Measurements from ENCODE around the gene SEMA4D.
A peak's percentile ranks its signal among the peaks of the same experiment; 100 is the strongest.

SEMA4D gene

DNA sequence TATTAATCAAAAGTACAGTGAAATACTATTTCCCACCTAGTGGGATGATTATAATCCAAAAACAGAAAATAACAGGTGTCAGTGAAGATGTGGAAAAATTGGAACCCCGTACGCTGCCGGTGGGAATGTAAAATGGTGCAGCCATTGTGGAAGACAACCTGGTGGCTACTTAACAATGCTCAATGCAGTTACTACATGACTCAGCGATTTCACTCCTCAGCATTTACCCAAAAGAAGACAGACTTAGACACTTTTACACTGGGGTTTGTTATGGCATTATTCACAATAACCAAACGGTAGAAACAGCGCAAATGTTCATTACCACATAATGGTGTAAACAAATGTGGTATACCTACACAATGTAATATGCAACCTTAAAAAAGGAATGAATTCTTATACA lies 155.7 kb downstream of the SEMA4D start:
- Histone ChIP-seq H3K27me3 (ENCODE audit: insufficient read depth, low read length) (no peaks in the 10 kb centered on the region), H3K9me3 (ENCODE audit: low read length) (peaks cover 12% of the 10 kb centered on the region), H3K36me3 (ENCODE audit: insufficient read depth, low read length) (peaks cover 98% of the 10 kb centered on the region), H3K4me3 (ENCODE audit: low read length) (no peak overlapping the region), H2AFZ (ENCODE audit: low read depth, low read length) (no peak overlapping the region), H3K4me1 (ENCODE audit: insufficient read depth, low read length) (no peaks in the 10 kb centered on the region)

DNA sequence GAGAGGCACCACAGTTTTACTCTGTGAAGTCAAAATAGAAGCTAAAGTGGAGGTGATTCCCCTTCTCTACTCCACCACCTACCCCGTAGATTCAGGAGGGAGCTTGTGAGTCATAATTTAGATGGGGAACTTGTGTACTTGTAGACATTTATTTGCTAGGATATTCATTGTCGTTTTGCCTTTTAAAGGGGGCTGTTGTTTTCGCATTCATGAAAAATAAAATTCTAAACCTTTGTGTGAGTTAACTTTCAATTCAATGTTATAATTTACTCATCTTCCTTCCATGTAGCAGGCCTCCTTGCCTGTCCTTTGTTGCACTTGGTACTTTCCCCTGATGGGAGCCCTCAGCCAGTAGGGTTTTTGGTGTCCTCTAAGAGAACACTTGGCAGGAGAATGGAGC lies 157.6 kb downstream of the SEMA4D start:
- Histone ChIP-seq H2AFZ (ENCODE audit: low read depth, low read length) (no peak overlapping the region), H3K27me3 (ENCODE audit: insufficient read depth, low read length) (no peaks in the 10 kb centered on the region), H3K4me3 (ENCODE audit: low read length) (no peak overlapping the region), H3K36me3 (ENCODE audit: insufficient read depth, low read length) (peaks cover 95% of the 10 kb centered on the region), H3K9me3 (ENCODE audit: low read length) (peaks cover 12% of the 10 kb centered on the region), H3K4me1 (ENCODE audit: insufficient read depth, low read length) (no peaks in the 10 kb centered on the region)

DNA sequence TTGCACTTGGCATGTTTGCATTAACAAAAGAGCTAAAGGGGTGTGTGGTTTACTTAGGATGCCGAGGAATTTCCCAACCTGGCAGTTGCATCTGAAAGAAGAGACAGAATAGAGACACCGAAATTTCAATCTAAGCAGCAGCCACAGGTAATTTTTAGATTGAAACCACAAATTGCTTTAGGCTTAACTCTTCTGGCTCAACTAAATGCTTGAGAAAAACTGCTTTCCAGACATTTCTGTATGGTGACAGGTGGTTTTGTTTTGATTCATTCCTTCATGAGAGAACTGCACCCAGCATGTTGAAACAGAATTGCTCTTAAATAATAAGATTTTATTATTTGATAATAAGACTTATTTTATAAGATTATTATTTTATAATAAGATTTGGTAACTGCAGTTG lies 158.1 kb downstream of the SEMA4D start:
- Histone ChIP-seq H3K4me1 (ENCODE audit: insufficient read depth, low read length) (no peaks in the 10 kb centered on the region), H3K36me3 (ENCODE audit: insufficient read depth, low read length) (peaks cover 92% of the 10 kb centered on the region), H3K9me3 (ENCODE audit: low read length) (peaks cover 12% of the 10 kb centered on the region), H3K27me3 (ENCODE audit: insufficient read depth, low read length) (no peaks in the 10 kb centered on the region), H3K4me3 (ENCODE audit: low read length) (no peak overlapping the region), H2AFZ (ENCODE audit: low read depth, low read length) (no peak overlapping the region)

DNA sequence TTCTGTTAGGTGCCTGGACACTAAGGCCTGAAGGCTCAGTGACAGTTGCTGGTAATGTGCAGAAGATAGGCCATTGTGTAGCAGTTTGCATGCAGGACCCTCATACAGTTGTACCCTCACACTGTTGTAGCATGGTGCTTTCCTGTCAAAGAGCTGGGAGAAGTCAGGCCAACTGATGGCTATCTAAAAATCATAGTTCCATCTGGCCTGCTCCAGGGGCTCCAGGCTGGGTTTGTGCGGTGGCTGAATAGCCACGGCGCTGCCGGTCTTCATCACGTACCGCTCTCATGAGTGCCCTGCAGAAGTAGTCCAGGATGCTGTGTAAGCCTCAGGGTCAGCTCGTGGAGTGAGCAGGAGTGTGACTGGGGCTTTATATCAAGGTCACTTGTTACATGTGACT lies 167.4 kb downstream of the SEMA4D start:
- H3K4me1 ChIP-seq (ENCODE audit: insufficient read depth, low read length): no peaks in the 10 kb centered on the region
- no peak overlapping the region for H2AFZ ChIP-seq (ENCODE audit: low read depth, low read length)
- no peaks in the 10 kb centered on the region for H3K9me3 ChIP-seq (ENCODE audit: low read length)
- H3K27me3 ChIP-seq (ENCODE audit: insufficient read depth, low read length): no peaks in the 10 kb centered on the region
- H3K4me3 ChIP-seq (ENCODE audit: low read length): no peak overlapping the region
- H3K36me3 ChIP-seq (ENCODE audit: insufficient read depth, low read length): peaks cover 83% of the 10 kb centered on the region

DNA sequence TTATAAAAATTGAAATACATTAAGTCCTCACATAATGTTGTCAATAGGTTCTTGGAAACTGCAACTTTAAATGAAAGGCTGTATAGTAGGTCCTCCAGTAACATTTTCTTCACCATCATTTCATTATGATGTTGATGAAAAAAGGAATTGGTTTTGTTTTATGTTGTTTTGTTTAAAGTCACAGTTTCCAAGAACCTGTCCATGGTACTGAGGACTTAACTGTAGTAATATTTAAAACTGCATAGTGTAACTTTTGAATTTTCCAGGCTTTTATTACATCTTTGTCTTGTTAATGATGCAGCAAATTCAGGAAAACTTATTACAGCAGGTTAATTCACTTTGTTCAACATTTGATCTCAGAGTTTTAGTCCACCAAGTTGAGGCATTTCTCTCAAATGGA lies 168.0 kb downstream of the SEMA4D start:
- Histone ChIP-seq H3K4me3 (ENCODE audit: low read length) (no peak overlapping the region), H3K36me3 (ENCODE audit: insufficient read depth, low read length) (peaks cover 84% of the 10 kb centered on the region), H3K9me3 (ENCODE audit: low read length) (no peaks in the 10 kb centered on the region), H3K27me3 (ENCODE audit: insufficient read depth, low read length) (no peaks in the 10 kb centered on the region), H3K4me1 (ENCODE audit: insufficient read depth, low read length) (no peaks in the 10 kb centered on the region), H2AFZ (ENCODE audit: low read depth, low read length) (no peak overlapping the region)

DNA sequence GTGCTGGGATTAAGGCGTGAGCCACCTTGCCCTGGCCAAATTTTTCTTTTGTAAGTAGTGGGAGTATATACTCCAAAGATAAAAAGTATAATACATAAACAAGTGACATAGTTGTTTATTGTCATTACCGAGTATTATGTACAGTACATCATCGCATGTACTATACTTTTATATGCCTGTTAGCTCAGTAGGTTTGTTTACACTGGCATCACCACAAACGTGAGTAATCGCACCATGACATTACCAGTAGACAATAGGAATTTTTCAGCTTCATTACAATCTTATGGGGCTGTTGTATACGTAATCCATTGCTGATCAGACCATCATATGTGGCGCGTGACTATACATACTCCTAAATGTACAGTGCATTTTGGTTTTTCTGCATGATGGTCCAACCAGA lies 169.8 kb downstream of the SEMA4D start:
- Histone ChIP-seq H3K4me1 (ENCODE audit: insufficient read depth, low read length) (no peaks in the 10 kb centered on the region), H3K36me3 (ENCODE audit: insufficient read depth, low read length) (peaks cover 67% of the 10 kb centered on the region), H3K4me3 (ENCODE audit: low read length) (no peak overlapping the region), H3K27me3 (ENCODE audit: insufficient read depth, low read length) (no peaks in the 10 kb centered on the region), H3K9me3 (ENCODE audit: low read length) (no peaks in the 10 kb centered on the region), H2AFZ (ENCODE audit: low read depth, low read length) (no peak overlapping the region)

DNA sequence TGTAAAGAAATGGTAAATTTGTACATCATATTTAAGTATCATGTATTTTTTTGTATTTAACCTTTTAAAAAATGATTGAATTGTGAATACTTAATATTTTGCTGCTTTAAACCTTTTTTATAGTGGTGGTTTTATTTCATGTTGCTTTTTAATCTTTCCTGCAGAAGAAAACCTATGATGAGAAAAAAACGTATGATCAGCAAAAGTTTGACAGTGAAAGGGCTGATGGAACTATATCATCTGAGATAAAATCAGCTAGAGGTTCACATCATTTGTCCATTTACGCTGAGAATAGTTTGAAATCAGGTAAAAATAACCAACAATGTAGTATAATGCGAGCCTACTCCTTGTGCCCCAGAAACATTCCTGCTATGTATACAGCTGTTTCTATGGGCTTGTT lies 172.2 kb downstream of the SEMA4D start:
- no peaks in the 10 kb centered on the region for H3K27me3 ChIP-seq (ENCODE audit: insufficient read depth, low read length)
- H2AFZ ChIP-seq (ENCODE audit: low read depth, low read length): no peak overlapping the region
- peaks cover 59% of the 10 kb centered on the region for H3K36me3 ChIP-seq (ENCODE audit: insufficient read depth, low read length)
- no peak overlapping the region for H3K4me3 ChIP-seq (ENCODE audit: low read length)
- no peaks in the 10 kb centered on the region for H3K9me3 ChIP-seq (ENCODE audit: low read length)
- H3K4me1 ChIP-seq (ENCODE audit: insufficient read depth, low read length): no peaks in the 10 kb centered on the region

DNA sequence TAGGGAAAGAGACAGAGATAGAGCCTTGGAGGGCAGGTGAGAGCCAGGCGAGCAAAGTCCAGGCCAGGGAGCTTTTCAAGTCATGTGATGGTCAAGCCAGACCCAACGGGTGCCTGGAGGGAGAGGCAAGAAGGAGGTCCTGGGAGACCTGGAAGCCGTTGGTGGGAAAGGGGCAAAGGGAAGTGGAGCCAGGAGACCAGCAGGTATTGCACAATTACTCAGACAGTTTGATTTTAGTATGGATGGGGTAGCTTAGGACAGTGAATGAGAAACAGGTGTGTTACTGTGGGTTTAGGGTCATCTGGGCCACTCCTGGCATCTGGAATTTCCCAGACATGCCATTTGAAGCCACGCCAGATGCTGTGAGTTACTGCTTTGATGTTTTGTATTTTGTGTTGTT lies 174.5 kb downstream of the SEMA4D start:
- Histone ChIP-seq H3K9me3 (ENCODE audit: low read length) (no peaks in the 10 kb centered on the region), H3K4me3 (ENCODE audit: low read length) (no peak overlapping the region), H3K36me3 (ENCODE audit: insufficient read depth, low read length) (peaks cover 40% of the 10 kb centered on the region), H3K4me1 (ENCODE audit: insufficient read depth, low read length) (peaks cover 16% of the 10 kb centered on the region), H2AFZ (ENCODE audit: low read depth, low read length) (no peak overlapping the region), H3K27me3 (ENCODE audit: insufficient read depth, low read length) (no peaks in the 10 kb centered on the region)

DNA sequence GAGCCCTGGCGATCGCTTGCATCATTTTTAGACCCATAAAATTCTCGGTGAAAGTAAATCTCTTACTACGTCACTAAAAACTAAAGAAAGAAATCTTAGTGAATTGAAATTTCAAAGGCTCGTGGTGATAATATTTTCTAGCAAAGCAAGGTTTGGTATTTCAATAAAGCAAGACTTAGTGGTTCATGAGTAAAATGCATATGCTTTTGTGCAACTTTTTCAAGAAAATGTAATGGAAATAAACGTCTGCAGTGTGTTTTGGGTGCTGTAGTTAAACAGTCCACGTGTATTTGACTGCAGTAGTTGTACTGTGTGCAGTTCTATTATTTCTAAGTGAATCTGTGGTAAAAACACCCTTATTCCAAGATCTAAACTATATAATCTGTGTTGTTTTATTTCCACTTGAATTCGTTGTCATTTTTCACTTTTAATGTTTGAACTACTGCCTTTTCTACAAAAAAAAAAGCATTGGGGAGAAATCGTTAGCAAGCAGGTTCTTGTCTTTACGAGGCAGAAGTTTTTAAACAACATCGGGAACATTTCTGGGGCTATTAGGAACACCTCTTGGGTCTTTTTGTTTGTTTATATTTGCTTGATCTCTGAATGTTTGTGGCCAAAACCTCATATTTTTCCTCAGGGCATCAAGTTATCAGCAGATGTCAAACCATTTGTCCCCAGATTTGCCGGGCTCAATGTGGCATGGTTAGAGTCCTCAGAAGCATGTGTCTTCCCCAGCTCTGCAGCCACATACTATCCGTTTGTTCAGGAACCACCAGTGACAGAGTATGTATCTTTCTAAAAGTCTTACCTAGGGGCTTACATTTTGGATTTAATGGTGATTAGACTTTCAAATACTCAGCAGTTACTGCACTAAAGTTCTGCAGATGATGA lies 178.7 kb downstream of the SEMA4D start:
- Histone ChIP-seq H3K4me1 (ENCODE audit: insufficient read depth, low read length) (peaks cover 33% of the 10 kb centered on the region), H3K27me3 (ENCODE audit: insufficient read depth, low read length) (no peaks in the 10 kb centered on the region), H3K9me3 (ENCODE audit: low read length) (no peaks in the 10 kb centered on the region), H2AFZ (ENCODE audit: low read depth, low read length) (no peak overlapping the region), H3K36me3 (ENCODE audit: insufficient read depth, low read length) (peaks cover 41% of the 10 kb centered on the region), H3K4me3 (ENCODE audit: low read length) (peak overlapping the region; percentile 89)

DNA sequence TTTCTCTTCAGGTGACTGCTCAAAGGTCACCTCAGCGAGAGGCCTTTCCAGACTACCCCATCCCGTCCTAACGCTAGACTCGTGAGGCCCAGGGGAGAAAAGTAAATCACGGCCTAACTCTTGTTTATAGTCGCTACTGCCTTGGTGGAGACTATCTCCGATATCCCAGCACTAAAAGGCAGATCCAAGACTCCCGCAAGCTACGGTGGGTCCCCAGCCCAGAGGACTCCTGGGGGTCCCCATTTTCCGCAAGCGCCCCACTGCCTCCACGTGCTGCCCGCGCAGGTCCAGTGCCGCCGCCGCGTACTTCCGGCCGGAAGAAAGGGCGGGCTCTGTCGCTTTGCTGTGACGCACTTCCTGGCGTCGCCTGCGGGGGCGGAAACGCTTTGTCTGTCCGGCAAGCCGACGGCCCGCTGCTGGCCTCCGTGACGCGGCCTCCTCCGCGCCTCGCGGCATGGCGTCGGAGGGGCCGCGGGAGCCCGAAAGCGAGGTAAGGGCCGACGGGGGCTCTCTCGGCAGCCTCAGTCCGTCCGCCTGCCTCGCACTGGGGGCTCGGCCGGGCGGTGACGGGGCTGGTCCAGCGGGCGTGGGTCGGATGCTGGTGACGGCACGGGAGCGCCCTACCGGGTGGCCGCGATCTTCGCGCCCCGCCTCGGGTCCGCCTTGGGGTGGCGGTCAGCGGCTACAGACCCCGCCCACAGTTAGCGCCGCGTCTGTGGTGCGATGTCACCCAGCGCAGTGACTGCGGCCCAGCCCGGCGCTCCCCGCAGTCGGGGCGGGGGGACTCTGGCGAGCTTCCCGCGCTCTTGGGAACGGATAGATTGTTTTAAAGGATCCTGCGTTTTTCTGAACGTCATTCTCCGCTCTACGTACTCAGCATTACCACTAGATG lies 179.5 kb downstream of the SEMA4D start, which contains the start of gene SECISBP2:
SECISBP2 (plus strand) TSS at position 378 of the 892 bp plus-strand sequence; CDS start at position 455, 77 bp downstream.
- Histone ChIP-seq H2AFZ (ENCODE audit: low read depth, low read length) (no peak within 1 kb of the TSS), H3K4me3 (ENCODE audit: low read length) (peak within 1 kb of the TSS; percentile 89), H3K9me3 (ENCODE audit: low read length) (no peaks in the 10 kb centered on the region), H3K4me1 (ENCODE audit: insufficient read depth, low read length) (peaks cover 42% of the 10 kb centered on the region), H3K27me3 (ENCODE audit: insufficient read depth, low read length) (no peaks in the 10 kb centered on the region), H3K36me3 (ENCODE audit: insufficient read depth, low read length) (peaks cover 47% of the 10 kb centered on the region)

DNA sequence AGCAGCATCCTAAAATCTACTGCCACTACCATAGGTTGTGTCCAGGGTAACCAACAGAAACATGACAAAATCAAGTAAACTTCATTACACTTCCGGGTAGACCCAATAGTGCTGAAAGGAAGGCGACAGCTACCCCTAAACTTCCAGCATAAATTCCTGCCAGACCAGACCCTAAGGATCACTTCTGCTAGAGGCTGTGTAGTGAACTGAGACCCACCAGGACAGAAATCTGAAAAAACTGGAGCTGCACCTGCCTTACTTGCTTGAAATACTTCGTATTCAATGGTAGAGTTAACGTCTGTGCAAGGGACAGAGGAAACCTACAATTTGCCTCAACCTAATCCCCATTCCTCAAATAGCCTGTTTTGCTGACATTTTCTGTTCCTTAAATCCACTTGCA lies 180.6 kb downstream of the SEMA4D start:
- Histone ChIP-seq H3K36me3 (ENCODE audit: insufficient read depth, low read length) (peaks cover 47% of the 10 kb centered on the region), H3K4me3 (ENCODE audit: low read length) (no peak overlapping the region), H3K4me1 (ENCODE audit: insufficient read depth, low read length) (peaks cover 48% of the 10 kb centered on the region), H3K9me3 (ENCODE audit: low read length) (no peaks in the 10 kb centered on the region), H2AFZ (ENCODE audit: low read depth, low read length) (no peak overlapping the region), H3K27me3 (ENCODE audit: insufficient read depth, low read length) (no peaks in the 10 kb centered on the region)

DNA sequence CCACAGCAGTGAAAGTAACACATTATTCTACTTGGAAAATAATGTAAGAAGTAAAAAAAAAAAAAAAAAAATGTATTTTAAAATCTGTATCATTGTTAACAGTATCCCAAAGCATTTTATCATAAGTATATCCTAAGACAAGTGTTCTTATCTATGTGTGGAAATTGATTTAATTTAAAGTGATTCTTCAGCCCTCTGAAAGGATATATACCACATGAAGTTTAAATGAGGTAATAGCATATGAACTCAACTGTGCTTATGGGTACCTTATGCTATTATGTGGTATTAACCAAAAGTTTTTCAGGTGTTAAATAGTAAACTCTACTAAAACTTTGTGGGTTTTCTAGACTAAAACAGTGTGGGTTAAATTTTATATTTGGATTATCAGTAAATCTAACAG lies 182.4 kb downstream of the SEMA4D start:
- H3K4me1 ChIP-seq (ENCODE audit: insufficient read depth, low read length): peaks cover 47% of the 10 kb centered on the region
- peaks cover 36% of the 10 kb centered on the region for H3K36me3 ChIP-seq (ENCODE audit: insufficient read depth, low read length)
- H3K4me3 ChIP-seq (ENCODE audit: low read length): no peak overlapping the region
- H3K9me3 ChIP-seq (ENCODE audit: low read length): no peaks in the 10 kb centered on the region
- no peak overlapping the region for H2AFZ ChIP-seq (ENCODE audit: low read depth, low read length)
- no peaks in the 10 kb centered on the region for H3K27me3 ChIP-seq (ENCODE audit: insufficient read depth, low read length)

DNA sequence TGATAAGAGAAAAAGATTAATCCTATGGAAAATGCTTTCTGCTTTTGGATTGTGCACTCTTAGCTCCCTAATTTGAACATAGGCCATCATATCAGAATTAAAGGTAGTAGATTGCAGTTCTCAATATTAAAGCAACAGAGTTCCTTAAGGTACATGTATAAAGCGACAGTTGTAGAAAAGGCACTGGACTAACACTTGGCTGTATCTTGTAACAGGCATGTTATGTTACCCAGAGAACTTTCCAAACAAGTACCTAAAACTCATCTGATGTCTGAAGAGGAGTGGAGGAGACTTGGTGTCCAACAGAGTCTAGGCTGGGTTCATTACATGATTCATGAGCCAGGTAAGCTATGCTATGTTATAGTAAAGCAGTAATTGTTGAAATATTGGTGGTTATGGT lies 183.0 kb downstream of the SEMA4D start:
- Histone ChIP-seq H3K36me3 (ENCODE audit: insufficient read depth, low read length) (peaks cover 36% of the 10 kb centered on the region), H3K9me3 (ENCODE audit: low read length) (no peaks in the 10 kb centered on the region), H3K4me1 (ENCODE audit: insufficient read depth, low read length) (peaks cover 41% of the 10 kb centered on the region), H3K27me3 (ENCODE audit: insufficient read depth, low read length) (no peaks in the 10 kb centered on the region), H3K4me3 (ENCODE audit: low read length) (peak overlapping the region; percentile 97), H2AFZ (ENCODE audit: low read depth, low read length) (no peak overlapping the region)
